Measurements from ENCODE around the gene WFIKKN2.
A peak's percentile ranks its signal among the peaks of the same experiment; 100 is the strongest.

WFIKKN2 gene

GRCh38 chr17:50816771-50817751 lies 18.3 kb upstream of the WFIKKN2 start:
- WGBS = 58% methylated on average over 26 of the region's 27 CpGs
- Histone ChIP-seq H3K18ac (ENCODE audit: low read depth in 1 of 2, low read length in 2 of 2) (no peak overlapping the region), H3K23ac (ENCODE audit: low read length in 2 of 2) (no peak overlapping the region), H3K14ac (ENCODE audit: low read length in 2 of 2) (no peak overlapping the region), H3K79me1 (replicated peaks; ENCODE audit: low read length, poor library complexity, severe bottlenecking) (no peaks in the 10 kb centered on the region), H2BK5ac (ENCODE audit: low read depth, low read length, poor library complexity, severe bottlenecking) (peak overlapping the region; percentile 4), H3K36me3 (ENCODE audit: control insufficient read depth in 1 of 2, insufficient read depth in 2 of 2, low read depth in 1 of 2, low read length in 2 of 2) (no peaks in the 10 kb centered on the region), H3K4me3 (ENCODE audit: insufficient read depth in 1 of 2, low read depth in 1 of 2, low read length in 2 of 2) (no peak overlapping the region), H4K91ac (ENCODE audit: low read length) (no peak overlapping the region), H2AFZ (ENCODE audit: low read depth, low read length) (peak overlapping the region; percentile 56), H3K9ac (ENCODE audit: low read length) (no peak overlapping the region), H2BK15ac (ENCODE audit: low read depth, poor library complexity, severe bottlenecking) (no peak overlapping the region), H4K8ac (ENCODE audit: low read length) (no peak overlapping the region), H3K27me3 (ENCODE audit: control insufficient read depth in 1 of 2, insufficient read depth in 1 of 2, low read length in 2 of 2) (peaks cover 18 to 58% of the 10 kb centered on the region in 2 experiments), H3K4me1 (ENCODE audit: control insufficient read depth, insufficient read depth, low read depth, low read length) (peaks cover 10% of the 10 kb centered on the region), H2BK120ac (ENCODE audit: low read depth, low read length) (no peak overlapping the region), H3K9me3 (ENCODE audit: control insufficient read depth, low read length) (no peaks in the 10 kb centered on the region), H3K27ac (ENCODE audit: low read length, poor library complexity, severe bottlenecking) (no peak overlapping the region), H2AK5ac (ENCODE audit: low read length, severe bottlenecking) (peak overlapping the region; percentile 45), H3K4me2 (ENCODE audit: low read length, poor library complexity, severe bottlenecking) (no peak overlapping the region), H3K4ac (ENCODE audit: low read depth in 1 of 2, low read length in 2 of 2) (no peak overlapping the region), H2BK12ac (ENCODE audit: low read length in 2 of 2) (no peak overlapping the region)
- peak; percentile 17 for DNase-seq

DNA sequence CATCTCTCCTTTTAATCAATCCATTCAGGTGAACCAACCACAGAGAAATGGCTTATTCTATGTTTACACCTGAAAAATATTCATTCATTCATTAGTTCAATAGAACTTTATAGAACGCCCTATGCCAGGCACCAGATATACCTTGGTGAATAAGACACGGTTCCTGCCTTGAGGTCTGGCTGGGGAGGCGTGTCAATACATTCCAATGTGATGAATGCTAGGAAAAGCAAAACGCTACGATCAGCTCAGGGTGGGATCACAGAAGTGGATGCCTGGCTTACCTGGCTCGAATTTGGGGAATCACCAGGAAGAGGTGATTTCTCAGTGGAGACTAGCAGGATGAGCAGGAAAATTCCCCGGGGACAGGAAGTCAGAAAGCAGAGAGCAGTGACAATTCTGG lies 17.5 kb upstream of the WFIKKN2 start:
- Histone ChIP-seq H3K14ac (ENCODE audit: low read length in 2 of 2) (no peak overlapping the region), H2AK5ac (ENCODE audit: low read length, severe bottlenecking) (no peak overlapping the region), H2BK12ac (ENCODE audit: low read length in 2 of 2) (no peak overlapping the region), H3K4me3 (ENCODE audit: insufficient read depth in 1 of 2, low read depth in 1 of 2, low read length in 2 of 2) (no peak overlapping the region), H2BK120ac (ENCODE audit: low read depth, low read length) (no peak overlapping the region), H3K4me2 (ENCODE audit: low read length, poor library complexity, severe bottlenecking) (no peak overlapping the region), H3K27me3 (ENCODE audit: control insufficient read depth in 1 of 2, insufficient read depth in 1 of 2, low read length in 2 of 2) (peaks cover 20 to 61% of the 10 kb centered on the region in 2 experiments), H3K4ac (ENCODE audit: low read depth in 1 of 2, low read length in 2 of 2) (no peak overlapping the region), H3K9me3 (ENCODE audit: control insufficient read depth, low read length) (peaks cover under 1% of the 10 kb centered on the region), H2AFZ (ENCODE audit: low read depth, low read length) (no peak overlapping the region), H2BK15ac (ENCODE audit: low read depth, poor library complexity, severe bottlenecking) (no peak overlapping the region), H3K9ac (ENCODE audit: low read length) (no peak overlapping the region), H3K18ac (ENCODE audit: low read depth in 1 of 2, low read length in 2 of 2) (no peak overlapping the region), H2BK5ac (ENCODE audit: low read depth, low read length, poor library complexity, severe bottlenecking) (no peak overlapping the region), H3K36me3 (ENCODE audit: control insufficient read depth in 1 of 2, insufficient read depth in 2 of 2, low read depth in 1 of 2, low read length in 2 of 2) (no peaks in the 10 kb centered on the region), H4K91ac (ENCODE audit: low read length) (no peak overlapping the region), H3K27ac (ENCODE audit: low read length, poor library complexity, severe bottlenecking) (no peak overlapping the region), H4K8ac (ENCODE audit: low read length) (no peak overlapping the region), H3K79me1 (replicated peaks; ENCODE audit: low read length, poor library complexity, severe bottlenecking) (no peaks in the 10 kb centered on the region), H3K4me1 (ENCODE audit: control insufficient read depth, insufficient read depth, low read depth, low read length) (peaks cover 10% of the 10 kb centered on the region), H3K23ac (ENCODE audit: low read length in 2 of 2) (no peak overlapping the region)
- DNase-seq = peak; percentile 16
- 33% methylated on average over 7 of the region's 7 CpGs for WGBS

DNA sequence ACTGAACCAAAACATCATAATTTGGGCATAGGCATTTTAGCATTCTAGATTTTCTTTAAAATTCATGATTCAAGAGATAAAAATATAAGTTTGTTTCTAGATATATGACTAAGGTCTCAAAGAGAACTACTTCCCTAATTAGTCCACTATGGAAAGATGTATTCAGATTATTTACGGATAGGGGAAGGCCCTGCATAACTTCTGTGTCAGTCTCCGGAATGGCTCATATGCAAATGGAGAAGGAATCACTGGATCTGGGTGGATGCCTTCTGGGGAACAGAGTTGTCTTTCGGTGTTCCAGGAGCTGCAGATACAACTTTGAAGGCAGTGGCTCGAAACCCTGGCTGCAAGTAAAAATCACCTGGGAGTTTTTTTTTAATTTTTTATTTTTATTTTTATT lies 17.1 kb upstream of the WFIKKN2 start:
- no peak overlapping the region for H2BK15ac ChIP-seq (ENCODE audit: low read depth, poor library complexity, severe bottlenecking)
- DNase-seq = no peak
- no peak overlapping the region for H3K18ac ChIP-seq (ENCODE audit: low read depth in 1 of 2, low read length in 2 of 2)
- H3K9me3 ChIP-seq (ENCODE audit: control insufficient read depth, low read length) = peaks cover 4% of the 10 kb centered on the region
- no peak overlapping the region for H3K14ac ChIP-seq (ENCODE audit: low read length in 2 of 2)
- H2BK5ac ChIP-seq (ENCODE audit: low read depth, low read length, poor library complexity, severe bottlenecking) = no peak overlapping the region
- peaks cover 10% of the 10 kb centered on the region for H3K4me1 ChIP-seq (ENCODE audit: control insufficient read depth, insufficient read depth, low read depth, low read length)
- H4K91ac ChIP-seq (ENCODE audit: low read length) = no peak overlapping the region
- H3K4me3 ChIP-seq (ENCODE audit: insufficient read depth in 1 of 2, low read depth in 1 of 2, low read length in 2 of 2) = no peak overlapping the region
- H2BK120ac ChIP-seq (ENCODE audit: low read depth, low read length) = no peak overlapping the region
- WGBS = 90% methylated on average over 3 of the region's 4 CpGs
- H4K8ac ChIP-seq (ENCODE audit: low read length) = no peak overlapping the region
- no peaks in the 10 kb centered on the region for H3K36me3 ChIP-seq (ENCODE audit: control insufficient read depth in 1 of 2, insufficient read depth in 2 of 2, low read depth in 1 of 2, low read length in 2 of 2)
- no peak overlapping the region for H3K27ac ChIP-seq (ENCODE audit: low read length, poor library complexity, severe bottlenecking)
- H3K27me3 ChIP-seq (ENCODE audit: control insufficient read depth in 1 of 2, insufficient read depth in 1 of 2, low read length in 2 of 2) = peaks cover 18 to 61% of the 10 kb centered on the region in 2 experiments
- no peak overlapping the region for H2BK12ac ChIP-seq (ENCODE audit: low read length in 2 of 2)
- no peak overlapping the region for H2AK5ac ChIP-seq (ENCODE audit: low read length, severe bottlenecking)
- no peak overlapping the region for H3K4ac ChIP-seq (ENCODE audit: low read depth in 1 of 2, low read length in 2 of 2)
- no peak overlapping the region for H2AFZ ChIP-seq (ENCODE audit: low read depth, low read length)
- H3K9ac ChIP-seq (ENCODE audit: low read length) = no peak overlapping the region
- no peak overlapping the region for H3K4me2 ChIP-seq (ENCODE audit: low read length, poor library complexity, severe bottlenecking)
- no peak overlapping the region for H3K23ac ChIP-seq (ENCODE audit: low read length in 2 of 2)
- no peaks in the 10 kb centered on the region for H3K79me1 ChIP-seq (replicated peaks; ENCODE audit: low read length, poor library complexity, severe bottlenecking)

DNA sequence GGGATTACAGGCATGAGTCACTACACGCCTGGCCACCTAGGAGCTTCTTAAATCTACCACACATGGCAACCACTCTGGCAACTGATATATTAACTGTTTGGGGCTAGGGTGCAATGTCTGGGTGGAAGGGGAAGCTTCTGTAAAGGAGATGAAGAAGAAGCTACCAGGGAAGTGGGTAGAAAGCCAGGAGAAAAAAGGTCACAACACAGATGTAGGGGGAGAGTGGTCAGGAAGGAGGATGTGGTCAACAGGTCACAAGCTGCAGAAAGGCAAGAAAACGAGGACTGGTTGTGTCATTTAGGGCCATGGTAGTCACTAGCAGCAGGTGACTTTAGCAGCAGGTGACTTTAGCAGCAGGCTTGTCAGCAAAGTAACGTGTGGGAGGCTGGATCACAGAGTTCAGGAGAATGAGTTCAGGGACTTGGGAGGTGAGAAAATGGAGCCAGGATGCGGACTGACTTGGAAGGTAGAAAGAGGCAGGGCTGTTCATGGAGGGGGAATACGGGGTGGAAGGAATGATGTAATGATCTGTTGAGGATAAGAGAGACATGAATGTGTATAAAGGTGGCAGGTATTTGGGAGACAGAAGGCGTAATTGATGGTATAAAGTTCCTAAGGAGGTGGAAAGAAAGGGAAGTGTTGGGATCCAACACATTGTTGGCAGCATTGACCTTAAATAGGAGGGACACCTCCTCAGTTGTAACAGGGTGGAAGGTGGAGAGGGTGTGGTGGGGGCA lies 16.3 kb upstream of the WFIKKN2 start:
- no peak overlapping the region for H2AK5ac ChIP-seq (ENCODE audit: low read length, severe bottlenecking)
- H3K23ac ChIP-seq (ENCODE audit: low read length in 2 of 2) = no peak overlapping the region
- no peak overlapping the region for H4K91ac ChIP-seq (ENCODE audit: low read length)
- 63% methylated on average over 5 of the region's 6 CpGs for WGBS
- no peak overlapping the region for H2BK120ac ChIP-seq (ENCODE audit: low read depth, low read length)
- no peak overlapping the region for H2AFZ ChIP-seq (ENCODE audit: low read depth, low read length)
- H3K36me3 ChIP-seq (ENCODE audit: control insufficient read depth in 1 of 2, insufficient read depth in 2 of 2, low read depth in 1 of 2, low read length in 2 of 2) = no peaks in the 10 kb centered on the region
- no peak overlapping the region for H2BK15ac ChIP-seq (ENCODE audit: low read depth, poor library complexity, severe bottlenecking)
- H3K27me3 ChIP-seq (ENCODE audit: control insufficient read depth in 1 of 2, insufficient read depth in 1 of 2, low read length in 2 of 2) = peaks cover 15 to 60% of the 10 kb centered on the region in 2 experiments
- no peak for DNase-seq
- peaks cover 10% of the 10 kb centered on the region for H3K4me1 ChIP-seq (ENCODE audit: control insufficient read depth, insufficient read depth, low read depth, low read length)
- no peak overlapping the region for H4K8ac ChIP-seq (ENCODE audit: low read length)
- H3K14ac ChIP-seq (ENCODE audit: low read length in 2 of 2) = no peak overlapping the region
- H3K18ac ChIP-seq (ENCODE audit: low read depth in 1 of 2, low read length in 2 of 2) = no peak overlapping the region
- no peak overlapping the region for H3K9ac ChIP-seq (ENCODE audit: low read length)
- peaks cover 8% of the 10 kb centered on the region for H3K9me3 ChIP-seq (ENCODE audit: control insufficient read depth, low read length)
- no peak overlapping the region for H3K27ac ChIP-seq (ENCODE audit: low read length, poor library complexity, severe bottlenecking)
- H2BK5ac ChIP-seq (ENCODE audit: low read depth, low read length, poor library complexity, severe bottlenecking) = no peak overlapping the region
- H3K4ac ChIP-seq (ENCODE audit: low read depth in 1 of 2, low read length in 2 of 2) = no peak overlapping the region
- H3K4me3 ChIP-seq (ENCODE audit: insufficient read depth in 1 of 2, low read depth in 1 of 2, low read length in 2 of 2) = no peak overlapping the region
- H2BK12ac ChIP-seq (ENCODE audit: low read length in 2 of 2) = no peak overlapping the region
- H3K79me1 ChIP-seq (replicated peaks; ENCODE audit: low read length, poor library complexity, severe bottlenecking) = no peaks in the 10 kb centered on the region
- no peak overlapping the region for H3K4me2 ChIP-seq (ENCODE audit: low read length, poor library complexity, severe bottlenecking)
